SH-SY5Y (cell line): ENCODE results near the gene PPP2R5B.

ENCODE experiments used
- GATA2 ChIP-seq: IDR thresholded peaks from 2 replicates; pipeline ENCODE4 v1.6.1; 2011; ENCODE audit warnings: mild to moderate bottlenecking, low read depth, low read length
- GATA3 ChIP-seq: IDR thresholded peaks from 2 replicates; pipeline ENCODE4 v1.6.1; 2011; ENCODE audit warnings: low read depth, mild to moderate bottlenecking, low read length, moderate library complexity

DNA sequence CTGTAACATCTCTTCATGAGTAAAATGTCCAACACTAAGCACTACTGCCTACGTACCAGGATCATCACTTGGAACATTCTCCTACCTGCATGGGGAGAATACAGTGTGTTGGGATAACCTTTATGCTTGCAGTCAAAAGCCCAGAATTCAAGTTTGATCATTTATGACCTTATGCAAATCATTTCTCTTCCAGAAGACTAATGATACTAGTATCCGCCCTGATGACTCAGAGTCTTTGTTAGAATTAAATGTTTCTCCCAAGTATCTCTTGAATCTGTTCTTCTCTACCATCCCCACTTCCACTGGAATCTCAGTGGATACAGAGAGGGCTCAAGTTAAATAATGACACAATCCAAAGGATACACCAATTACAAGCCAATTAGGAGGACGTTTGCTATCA lies 35.0 kb downstream of the PPP2R5B start:
- TF ChIP-seq GATA3 (no peak), GATA2 (no peak)
